Hepatocyte (in vitro differentiated cells): ENCODE results near the gene EPC1.
"Not testable (repeated sequence)": the region's sequence is repeated elsewhere in the genome, so short reads cannot be mapped to it uniquely, and the experiment has no call there.

Experiments
- EZH2 ChIP-seq: fragments of 200-600 bp; sonication (generic); IDR thresholded peaks from 2 replicates; pipeline ENCODE4 v1.6.1; 2016; ENCODE audit warnings: antibody characterized with exemption, mild to moderate bottlenecking, borderline replicate concordance
- TF ChIP-seq, protein P1 (sequence below): fragments of 200-600 bp; sonication (generic); IDR thresholded peaks from 2 replicates; pipeline ENCODE4 v1.5.1; 2016; ENCODE audit warnings: antibody characterized with exemption, mild to moderate bottlenecking; ENCODE audit not compliant: poor library complexity

DNA sequence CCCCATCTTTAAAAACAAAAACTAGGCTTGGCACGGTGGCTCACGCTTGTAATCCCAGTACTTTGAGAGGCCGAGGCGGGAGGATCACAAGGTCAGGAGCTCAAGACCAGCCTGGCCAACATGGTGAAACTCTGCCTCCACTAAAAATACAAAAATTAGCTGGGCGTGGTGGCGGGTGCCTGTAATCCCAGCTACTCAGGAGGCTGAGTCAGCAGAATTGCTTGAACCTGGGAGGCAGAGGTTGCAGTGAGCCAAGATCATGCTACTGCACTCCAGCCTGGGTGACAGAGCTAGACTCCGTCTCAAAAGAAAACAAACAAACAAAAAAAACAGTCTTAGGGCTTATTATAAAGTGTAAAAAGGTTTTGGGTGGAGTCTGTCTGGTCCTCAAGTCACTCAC lies 117.2 kb downstream of the EPC1 start:
- TF ChIP-seq, protein P1, sequence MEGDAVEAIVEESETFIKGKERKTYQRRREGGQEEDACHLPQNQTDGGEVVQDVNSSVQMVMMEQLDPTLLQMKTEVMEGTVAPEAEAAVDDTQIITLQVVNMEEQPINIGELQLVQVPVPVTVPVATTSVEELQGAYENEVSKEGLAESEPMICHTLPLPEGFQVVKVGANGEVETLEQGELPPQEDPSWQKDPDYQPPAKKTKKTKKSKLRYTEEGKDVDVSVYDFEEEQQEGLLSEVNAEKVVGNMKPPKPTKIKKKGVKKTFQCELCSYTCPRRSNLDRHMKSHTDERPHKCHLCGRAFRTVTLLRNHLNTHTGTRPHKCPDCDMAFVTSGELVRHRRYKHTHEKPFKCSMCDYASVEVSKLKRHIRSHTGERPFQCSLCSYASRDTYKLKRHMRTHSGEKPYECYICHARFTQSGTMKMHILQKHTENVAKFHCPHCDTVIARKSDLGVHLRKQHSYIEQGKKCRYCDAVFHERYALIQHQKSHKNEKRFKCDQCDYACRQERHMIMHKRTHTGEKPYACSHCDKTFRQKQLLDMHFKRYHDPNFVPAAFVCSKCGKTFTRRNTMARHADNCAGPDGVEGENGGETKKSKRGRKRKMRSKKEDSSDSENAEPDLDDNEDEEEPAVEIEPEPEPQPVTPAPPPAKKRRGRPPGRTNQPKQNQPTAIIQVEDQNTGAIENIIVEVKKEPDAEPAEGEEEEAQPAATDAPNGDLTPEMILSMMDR = not testable (repeated sequence)
- not testable (repeated sequence) for TF ChIP-seq EZH2
